ENCODE data around the gene ZNF423.

DNA sequence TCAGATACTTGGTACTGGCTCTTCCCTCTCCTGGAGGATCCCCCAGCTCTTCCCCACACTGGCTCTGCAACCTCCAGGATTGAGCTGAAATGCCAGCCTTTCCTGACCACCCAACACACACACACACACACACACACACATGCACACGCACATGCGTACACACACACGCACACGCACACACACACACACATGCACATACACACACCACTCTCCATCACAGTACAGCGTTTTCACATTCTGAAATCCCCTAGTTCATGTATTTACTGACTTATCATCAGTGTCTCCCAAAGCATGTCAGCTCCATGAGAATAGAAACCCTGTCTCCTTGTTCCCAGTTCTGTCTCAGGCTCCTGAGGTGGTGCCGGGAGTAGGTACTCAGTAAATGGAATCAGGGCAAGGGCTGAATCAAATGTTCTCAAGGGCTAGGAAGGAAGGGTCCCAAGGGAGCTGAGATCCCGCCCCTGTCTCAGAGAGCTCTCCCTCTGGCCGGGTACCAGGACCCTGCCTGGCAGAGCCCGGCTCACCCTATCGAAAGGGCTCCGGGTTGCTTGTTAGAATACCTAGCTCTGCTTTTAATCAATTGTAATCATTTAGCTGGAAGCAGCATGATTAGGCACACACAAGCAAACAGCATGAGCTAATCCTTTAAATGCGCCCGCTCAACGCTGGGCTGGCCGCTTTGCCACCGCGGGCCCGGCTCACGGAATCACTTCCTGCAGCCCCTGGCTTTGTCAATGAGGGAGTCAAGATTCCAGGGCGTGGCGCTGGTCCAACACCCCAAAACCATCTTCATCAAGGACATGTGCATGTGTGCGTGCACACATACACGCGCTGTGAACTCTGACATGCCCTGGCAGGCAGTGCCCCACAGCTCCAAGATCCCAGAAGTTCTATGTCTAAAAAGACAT lies 341.6 kb downstream of the ZNF423 start:
- TF ChIP-seq, protein P1, sequence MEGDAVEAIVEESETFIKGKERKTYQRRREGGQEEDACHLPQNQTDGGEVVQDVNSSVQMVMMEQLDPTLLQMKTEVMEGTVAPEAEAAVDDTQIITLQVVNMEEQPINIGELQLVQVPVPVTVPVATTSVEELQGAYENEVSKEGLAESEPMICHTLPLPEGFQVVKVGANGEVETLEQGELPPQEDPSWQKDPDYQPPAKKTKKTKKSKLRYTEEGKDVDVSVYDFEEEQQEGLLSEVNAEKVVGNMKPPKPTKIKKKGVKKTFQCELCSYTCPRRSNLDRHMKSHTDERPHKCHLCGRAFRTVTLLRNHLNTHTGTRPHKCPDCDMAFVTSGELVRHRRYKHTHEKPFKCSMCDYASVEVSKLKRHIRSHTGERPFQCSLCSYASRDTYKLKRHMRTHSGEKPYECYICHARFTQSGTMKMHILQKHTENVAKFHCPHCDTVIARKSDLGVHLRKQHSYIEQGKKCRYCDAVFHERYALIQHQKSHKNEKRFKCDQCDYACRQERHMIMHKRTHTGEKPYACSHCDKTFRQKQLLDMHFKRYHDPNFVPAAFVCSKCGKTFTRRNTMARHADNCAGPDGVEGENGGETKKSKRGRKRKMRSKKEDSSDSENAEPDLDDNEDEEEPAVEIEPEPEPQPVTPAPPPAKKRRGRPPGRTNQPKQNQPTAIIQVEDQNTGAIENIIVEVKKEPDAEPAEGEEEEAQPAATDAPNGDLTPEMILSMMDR (IDR thresholded peaks at IDR 0.05; ENCODE audit: borderline replicate concordance, extremely low read depth, low read length, poor library complexity, severe bottlenecking): no peak
- no peak for TF ChIP-seq EZH2 (IDR thresholded peaks at IDR 0.05; ENCODE audit: borderline replicate concordance, low read depth, low read length, severe bottlenecking)
